K562 (cell line): ENCODE data around the gene SIRT4. TPM values are rescaled to one million over a fixed set of nuclear protein-coding genes. Genes with fewer than 3 reads are reported as not detected.
A peak's percentile ranks its signal among the peaks of the same experiment; 100 is the strongest.

Experiments
- ID3 ChIP-seq, 2 experiments: fragments of 250-450 bp in 1 of 2; fragments of 450-650 bp in 1 of 2; sonication (Bioruptor Pico) in 1 of 2; IDR thresholded peaks; 2 replicates each; pipeline versions ENCODE4 v1.6.1 to v1.8.0; 2016 to 2021; ENCODE audit warnings: mild to moderate bottlenecking in 2 of 2, moderate library complexity in 2 of 2, missing compliant biosample characterization in 1 of 2, missing genetic modification characterization in 1 of 2
- PCBP1 ChIP-seq: fragments of 200-400 bp; formaldehyde crosslinking; IDR thresholded peaks from 2 replicates; pipeline ENCODE4 v1.6.1; 2018; ENCODE audit warnings: mild to moderate bottlenecking, low read depth, low read length; ENCODE audit not compliant: poor library complexity, severe bottlenecking
- POLR2AphosphoS5 ChIP-seq: IDR thresholded peaks from 2 replicates; pipeline ENCODE4 v1.6.1; 2011; ENCODE audit warnings: mild to moderate bottlenecking, low read depth, low read length, moderate library complexity; ENCODE audit not compliant: control insufficient read depth, insufficient read depth
- RAD21 ChIP-seq, 2 experiments: fragments of 250-450 bp in 1 of 2; fragments of 450-650 bp in 1 of 2; sonication (Bioruptor Pico) in 1 of 2; formaldehyde crosslinking in 1 of 2; IDR thresholded peaks in 1 of 2; conservative IDR thresholded peaks in 1 of 2; 2 replicates each; pipeline versions ENCODE4 v1.4.0 to v1.8.0; 2020 to 2022; ENCODE audit warnings: mild to moderate bottlenecking in 2 of 2, moderate library complexity in 1 of 2
- SMAD4 ChIP-seq: fragments of 250-450 bp; sonication (Bioruptor Pico); conservative IDR thresholded peaks from 2 replicates; pipeline ENCODE4 v1.8.0; 2021; ENCODE audit warnings: inconsistent platforms, mild to moderate bottlenecking, moderate library complexity
- ZBTB1 ChIP-seq: sonication (generic); formaldehyde crosslinking; IDR thresholded peaks from 2 replicates; pipeline ENCODE4 v1.8.1; 2023; ENCODE audit warnings: missing genetic modification reagents, low read depth, mild to moderate bottlenecking, borderline replicate concordance
- polyA plus RNA-seq, 8 experiments: library from polyadenylated mRNA; depleted of rRNA in 4 of 8; stranded (reverse) in 5 of 8; unstranded in 3 of 8; fragments of >200 nt; fragmentation: Nextera tagmentation in 2 of 8; fragmentation: Illumina TruSeq in 1 of 8; extraction: Ambion mirVana in 2 of 8; extraction: Trizol in 1 of 8; gene quantifications; 2 replicates each; pipeline versions ENCODE4 v1.2.1 to v1.2.3, GENCODE V29; 2011 to 2014; ENCODE audit warnings: inconsistent platforms in 1 of 8, missing spikeins in 1 of 8
- total RNA-seq, 7 experiments: library from RNA; depleted of rRNA in 6 of 7; stranded (reverse); fragments of >200 nt in 6 of 7; fragmentation: Illumina TruSeq in 2 of 7; extraction: Trizol in 2 of 7; gene quantifications; 2 replicates each; pipeline versions ENCODE4 v1.2.1 to v1.2.3, GENCODE V29; 2011 to 2021; ENCODE audit warnings: low replicate concordance in 1 of 7
- TF ChIP-seq, protein P1 (sequence below), 2 experiments: IDR thresholded peaks; 2 replicates each; pipeline ENCODE4 v1.6.1; 2012; ENCODE audit warnings: improper control_type of control experiment in 2 of 2, low read depth in 2 of 2, low read length in 2 of 2, borderline replicate concordance in 1 of 2
- TF ChIP-seq, protein P2 (sequence below), 3 experiments: fragments of 200-800 bp in 1 of 3; sonication (Bioruptor generic) in 1 of 3; sonication (generic) in 1 of 3; formaldehyde crosslinking in 1 of 3; IDR thresholded peaks; 2 replicates each; pipeline versions ENCODE4 v1.6.1 to v1.8.0; 2016 to 2022; ENCODE audit warnings: mild to moderate bottlenecking in 2 of 3, missing compliant biosample characterization in 2 of 3, missing genetic modification characterization in 2 of 3, missing genetic modification reagents in 1 of 3

SIRT4 gene
- total and polyA plus RNA-seq, 9 of the 15 experiments (the other 6 are each of a cell fraction or from before 2014, with no cell fraction given), result 0.86 to 5.2 (median 2.4) TPM

DNA sequence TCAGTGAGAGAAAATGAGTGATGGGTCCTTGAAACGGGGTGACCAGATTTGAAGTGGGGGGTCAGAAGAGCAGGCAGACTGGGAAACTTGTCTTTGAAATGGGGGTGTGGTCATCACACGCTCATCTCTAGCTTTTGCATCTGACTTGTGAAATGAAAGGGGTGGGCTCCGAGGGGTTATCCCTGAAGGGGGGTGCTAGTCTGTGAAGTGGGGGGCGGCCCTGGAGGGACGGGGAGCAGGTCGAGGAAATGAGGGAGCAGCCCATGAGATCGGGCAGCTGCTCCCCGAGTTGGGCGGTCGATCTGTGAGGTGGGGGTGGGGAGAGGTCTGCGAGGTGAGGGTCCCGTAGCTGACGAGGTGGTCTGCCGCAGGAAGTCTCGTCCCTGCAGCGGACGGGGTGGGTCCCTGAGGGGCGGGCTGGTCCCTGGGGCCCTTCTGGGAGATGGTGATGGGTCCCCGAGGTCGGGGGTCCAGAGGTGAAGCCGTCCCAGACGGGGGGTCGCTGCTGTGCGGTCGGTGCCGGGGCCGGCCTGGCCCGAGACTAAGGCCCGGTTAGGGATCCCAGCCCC lies 37.1 kb upstream of the SIRT4 start (continued):
- TF ChIP-seq, protein P1, sequence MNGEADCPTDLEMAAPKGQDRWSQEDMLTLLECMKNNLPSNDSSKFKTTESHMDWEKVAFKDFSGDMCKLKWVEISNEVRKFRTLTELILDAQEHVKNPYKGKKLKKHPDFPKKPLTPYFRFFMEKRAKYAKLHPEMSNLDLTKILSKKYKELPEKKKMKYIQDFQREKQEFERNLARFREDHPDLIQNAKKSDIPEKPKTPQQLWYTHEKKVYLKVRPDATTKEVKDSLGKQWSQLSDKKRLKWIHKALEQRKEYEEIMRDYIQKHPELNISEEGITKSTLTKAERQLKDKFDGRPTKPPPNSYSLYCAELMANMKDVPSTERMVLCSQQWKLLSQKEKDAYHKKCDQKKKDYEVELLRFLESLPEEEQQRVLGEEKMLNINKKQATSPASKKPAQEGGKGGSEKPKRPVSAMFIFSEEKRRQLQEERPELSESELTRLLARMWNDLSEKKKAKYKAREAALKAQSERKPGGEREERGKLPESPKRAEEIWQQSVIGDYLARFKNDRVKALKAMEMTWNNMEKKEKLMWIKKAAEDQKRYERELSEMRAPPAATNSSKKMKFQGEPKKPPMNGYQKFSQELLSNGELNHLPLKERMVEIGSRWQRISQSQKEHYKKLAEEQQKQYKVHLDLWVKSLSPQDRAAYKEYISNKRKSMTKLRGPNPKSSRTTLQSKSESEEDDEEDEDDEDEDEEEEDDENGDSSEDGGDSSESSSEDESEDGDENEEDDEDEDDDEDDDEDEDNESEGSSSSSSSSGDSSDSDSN (IDR thresholded peaks at IDR 0.05; ENCODE audit: borderline replicate concordance in 1 of 2, low read depth in 2 of 2, low read length in 2 of 2), result 0 out of 4 replicates have a peak, but pooled peaks of 1 of the 2 experiments have one; percentile 50
- TF ChIP-seq POLR2AphosphoS5, result 0 out of 2 replicates have a peak, but pooled peaks have one; percentile 0
- peak; percentile 3 to 6; a peak in 1 of 4 replicates for TF ChIP-seq RAD21 (CRISPR knock-in tag; conservative IDR thresholded peaks at IDR 0.05 in 1 of 2, IDR thresholded peaks at IDR 0.05 in 1 of 2)
- TF ChIP-seq PCBP1, result peak; percentile 18
- no peak for TF ChIP-seq SMAD4 (CRISPR knock-in tag)
- TF ChIP-seq ZBTB1 (CRISPR knock-in tag), result no peak
- TF ChIP-seq, protein P2, sequence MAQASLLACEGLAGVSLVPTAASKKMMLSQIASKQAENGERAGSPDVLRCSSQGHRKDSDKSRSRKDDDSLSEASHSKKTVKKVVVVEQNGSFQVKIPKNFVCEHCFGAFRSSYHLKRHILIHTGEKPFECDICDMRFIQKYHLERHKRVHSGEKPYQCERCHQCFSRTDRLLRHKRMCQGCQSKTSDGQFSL (CRISPR knock-in tag; IDR thresholded peaks at IDR 0.05), result 0 out of 2 replicates have a peak, but pooled peaks have one; percentile 36
- TF ChIP-seq, protein P2 (tag; IDR thresholded peaks at IDR 0.05), result no peak
- TF ChIP-seq ID3 (CRISPR knock-in tag; IDR thresholded peaks at IDR 0.05), result no peak
- TF ChIP-seq ID3 (tag; IDR thresholded peaks at IDR 0.05), result no peak
